ENCODE data around the gene CTBP1. TPM values are rescaled to one million over a fixed set of nuclear protein-coding genes. Genes with fewer than 3 reads are reported as not detected.
A peak's percentile ranks its signal among the peaks of the same experiment; 100 is the strongest.

CTBP1 gene
- total RNA-seq, 1 experiment from 2014 or later, result 136 TPM

GRCh38 chr4:1244081-1244977, 4.6 kb downstream of the CTBP1 start:
- H3K23me2 ChIP-seq (ENCODE audit: insufficient read length, low read depth, low read length, poor library complexity, severe bottlenecking), result no peaks in the 10 kb centered on the region
- TF ChIP-seq, protein P1, sequence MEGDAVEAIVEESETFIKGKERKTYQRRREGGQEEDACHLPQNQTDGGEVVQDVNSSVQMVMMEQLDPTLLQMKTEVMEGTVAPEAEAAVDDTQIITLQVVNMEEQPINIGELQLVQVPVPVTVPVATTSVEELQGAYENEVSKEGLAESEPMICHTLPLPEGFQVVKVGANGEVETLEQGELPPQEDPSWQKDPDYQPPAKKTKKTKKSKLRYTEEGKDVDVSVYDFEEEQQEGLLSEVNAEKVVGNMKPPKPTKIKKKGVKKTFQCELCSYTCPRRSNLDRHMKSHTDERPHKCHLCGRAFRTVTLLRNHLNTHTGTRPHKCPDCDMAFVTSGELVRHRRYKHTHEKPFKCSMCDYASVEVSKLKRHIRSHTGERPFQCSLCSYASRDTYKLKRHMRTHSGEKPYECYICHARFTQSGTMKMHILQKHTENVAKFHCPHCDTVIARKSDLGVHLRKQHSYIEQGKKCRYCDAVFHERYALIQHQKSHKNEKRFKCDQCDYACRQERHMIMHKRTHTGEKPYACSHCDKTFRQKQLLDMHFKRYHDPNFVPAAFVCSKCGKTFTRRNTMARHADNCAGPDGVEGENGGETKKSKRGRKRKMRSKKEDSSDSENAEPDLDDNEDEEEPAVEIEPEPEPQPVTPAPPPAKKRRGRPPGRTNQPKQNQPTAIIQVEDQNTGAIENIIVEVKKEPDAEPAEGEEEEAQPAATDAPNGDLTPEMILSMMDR (conservative IDR thresholded peaks at IDR 0.05), result no peak
- H2BK15ac ChIP-seq (ENCODE audit: low read depth, low read length), result no peak overlapping the region
- H2BK20ac ChIP-seq (ENCODE audit: low read depth, low read length, poor library complexity, severe bottlenecking), result no peak overlapping the region
- no peak overlapping the region for H3K56ac ChIP-seq (ENCODE audit: insufficient read length, low read depth, low read length)
- no peak overlapping the region for H2BK5ac ChIP-seq (ENCODE audit: insufficient read length, low read length)
- H3K23ac ChIP-seq (ENCODE audit: insufficient read length, low read depth, low read length), result no peak overlapping the region
- H3K4me2 ChIP-seq (ENCODE audit: insufficient read depth, insufficient read length, low read length), result no peak overlapping the region
- H2BK12ac ChIP-seq (ENCODE audit: insufficient read length, low read depth, low read length), result no peak overlapping the region
- H4K91ac ChIP-seq (ENCODE audit: insufficient read length, low read depth, low read length), result no peak overlapping the region
- no peaks in the 10 kb centered on the region for H3K9me3 ChIP-seq (ENCODE audit: control insufficient read depth, low read depth, low read length)
- no peak overlapping the region for H4K8ac ChIP-seq (replicated peaks; ENCODE audit: insufficient read length, low read depth, low read length)
- Mint-ChIP-seq H3K4me3 (no peak overlapping the region), H3K36me3 (ENCODE audit: insufficient read depth in 1 of 3, low read depth in 3 of 3) (peaks cover 6 to 16% (median 15%) of the 10 kb centered on the region in 3 experiments; a peak in 6 of 7 replicates), H3K4me1 (peaks cover 7 to 11% of the 10 kb centered on the region in 2 experiments; a peak in 3 of 4 replicates), H3K9me3 (no peaks in the 10 kb centered on the region), H3K27ac (peak overlapping the region in 2 of 3 experiments; percentile 14 to 65; a peak in 4 of 7 replicates), H3K27me3 (ENCODE audit: low read depth) (no peaks in the 10 kb centered on the region)
- no peak for DNase-seq
- H3K79me1 ChIP-seq (ENCODE audit: insufficient read depth, low read depth, low read length, poor library complexity, severe bottlenecking), result peaks cover 8% of the 10 kb centered on the region
- H3K27me3 ChIP-seq (ENCODE audit: insufficient read depth, low read length), result no peaks in the 10 kb centered on the region
- no peak overlapping the region for H2AFZ ChIP-seq (ENCODE audit: low read length)
- H3K4me1 ChIP-seq (ENCODE audit: insufficient read depth, low read length), result no peaks in the 10 kb centered on the region
- no peak overlapping the region for H2BK120ac ChIP-seq (ENCODE audit: low read depth, low read length, poor library complexity, severe bottlenecking)
- no peak overlapping the region for H3K27ac ChIP-seq (ENCODE audit: insufficient read length, low read depth, low read length)
- H3K18ac ChIP-seq (ENCODE audit: insufficient read length, low read depth, low read length), result no peak overlapping the region
- H3T11ph ChIP-seq (ENCODE audit: low read length), result no peak overlapping the region
- H2AK5ac ChIP-seq (ENCODE audit: insufficient read length, low read length), result no peak overlapping the region
- no peak overlapping the region for H3K4ac ChIP-seq (ENCODE audit: low read depth, low read length)
- no peak overlapping the region for H3K9ac ChIP-seq (ENCODE audit: extremely low read depth, insufficient read length, low read length)
- peaks cover 5% of the 10 kb centered on the region for H4K20me1 ChIP-seq (ENCODE audit: control insufficient read depth, insufficient read depth, insufficient read length)
- WGBS (ENCODE audit: extremely low coverage, insufficient read length, low lambda C conversion rate), result no CpG with 5 or more reads among the region's 33 CpGs
- peaks cover 50% of the 10 kb centered on the region; the same call in 1 of the 2 replicates for H3K79me2 ChIP-seq (ENCODE audit: insufficient read depth, low read length)
- H4K5ac ChIP-seq (ENCODE audit: insufficient read length, low read depth, low read length), result no peak overlapping the region
- no peak overlapping the region for H3K14ac ChIP-seq (ENCODE audit: insufficient read depth, low read length)

Measured in H9 (cell line).